ENCODE data around the gene RAB3C. TPM values are rescaled to one million over a fixed set of nuclear protein-coding genes. Genes with fewer than 3 reads are reported as not detected.

RAB3C gene
- polyA plus RNA-seq, 1 experiment: not detected

DNA sequence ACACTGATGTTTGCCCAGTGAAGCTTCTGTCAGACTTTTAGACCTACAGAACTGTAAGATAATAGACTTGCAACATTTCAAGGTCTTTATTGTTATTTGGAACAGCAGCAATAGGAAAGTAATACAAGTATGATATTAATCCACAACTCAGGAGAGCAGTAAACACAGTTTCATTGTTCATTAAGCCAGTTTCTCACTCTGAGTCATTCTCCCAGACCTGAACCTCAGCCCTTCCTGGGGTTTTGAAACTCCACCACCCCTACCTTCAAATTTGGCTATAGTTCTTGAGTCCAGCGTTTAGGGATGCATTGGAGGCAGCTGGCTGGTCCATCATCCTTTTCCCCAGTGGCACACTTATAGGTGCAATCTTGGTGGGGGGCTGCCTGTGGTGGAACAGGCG lies 203.2 kb downstream of the RAB3C start:
- peaks cover 2% of the 10 kb centered on the region for H3K27me3 ChIP-seq (ENCODE audit: control insufficient read depth, insufficient read depth, low read length)
- no peak for DNase-seq (ENCODE audit: low read depth, low spot score)
- ChIA-PET CTCF (no interaction called here), POLR2A (no interaction called here)
- H3K9me3 ChIP-seq (ENCODE audit: control insufficient read depth, insufficient read depth, low read length): no peaks in the 10 kb centered on the region
- no peak for TF ChIP-seq CTCF (IDR thresholded peaks at IDR 0.05; ENCODE audit: low read depth, low read length)
- H3K4me3 ChIP-seq (ENCODE audit: low read depth, low read length): no peak overlapping the region
- H3K27ac ChIP-seq (ENCODE audit: low read depth, low read length): no peak overlapping the region

DNA sequence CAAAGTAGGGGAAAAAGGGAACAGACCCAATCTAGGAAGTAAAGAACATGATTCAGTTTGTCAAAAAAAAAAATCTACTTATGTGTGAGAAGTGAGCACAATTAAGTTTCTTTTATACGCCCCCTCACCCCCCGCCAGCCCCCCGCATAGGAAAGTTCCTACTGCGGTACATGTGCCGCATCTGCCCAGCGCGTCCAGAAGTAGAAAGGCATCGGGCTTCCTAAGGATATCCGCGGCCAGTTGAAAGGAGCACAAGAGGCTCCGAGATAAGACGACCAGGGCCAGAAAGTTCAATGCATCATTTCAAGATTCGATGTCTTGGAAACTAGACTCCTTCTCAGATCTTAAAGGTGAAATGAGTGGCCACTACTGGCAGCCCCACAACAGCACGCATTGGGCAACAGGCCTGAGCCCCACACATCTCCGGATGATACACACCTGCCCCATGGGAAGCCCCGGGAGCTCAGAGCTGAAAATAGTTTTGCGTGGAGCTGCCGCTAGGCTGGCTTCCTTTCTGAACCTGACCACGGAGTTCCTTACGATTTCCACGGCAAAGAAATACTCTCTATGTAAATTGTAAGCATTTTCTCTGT lies 203.9 kb downstream of the RAB3C start:
- TF ChIP-seq CTCF (IDR thresholded peaks at IDR 0.05; ENCODE audit: low read depth, low read length): no peak
- POLR2A ChIA-PET: no interaction called here
- CTCF ChIA-PET: no interaction called here
- no peak overlapping the region for H3K4me3 ChIP-seq (ENCODE audit: low read depth, low read length)
- H3K27ac ChIP-seq (ENCODE audit: low read depth, low read length): no peak overlapping the region
- no peaks in the 10 kb centered on the region for H3K9me3 ChIP-seq (ENCODE audit: control insufficient read depth, insufficient read depth, low read length)
- no peak for DNase-seq (ENCODE audit: low read depth, low spot score)
- H3K27me3 ChIP-seq (ENCODE audit: control insufficient read depth, insufficient read depth, low read length): peaks cover 2% of the 10 kb centered on the region

DNA sequence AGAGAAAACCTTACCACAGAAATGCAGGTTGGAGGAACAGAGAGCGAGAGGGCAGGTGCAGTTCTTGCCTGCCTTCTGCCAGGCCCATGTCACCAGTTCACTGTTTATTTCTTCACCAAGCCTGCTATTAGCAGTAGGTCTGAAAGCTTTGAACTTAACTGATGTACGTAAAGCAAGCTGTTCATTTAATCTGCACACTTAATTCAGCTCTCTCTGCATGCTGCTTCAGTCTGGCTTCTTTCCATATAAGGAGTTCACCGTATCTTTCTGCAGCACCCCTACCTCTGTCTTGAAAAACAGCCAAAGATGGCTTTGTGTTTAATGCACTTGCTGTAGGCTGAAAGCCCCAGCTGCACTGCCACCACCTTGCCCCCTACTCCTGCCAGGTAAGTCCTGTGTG lies 205.1 kb downstream of the RAB3C start:
- no peak for DNase-seq (ENCODE audit: low read depth, low spot score)
- POLR2A ChIA-PET: no interaction called here
- CTCF ChIA-PET: no interaction called here
- Histone ChIP-seq H3K27me3 (ENCODE audit: control insufficient read depth, insufficient read depth, low read length) (peaks cover 2% of the 10 kb centered on the region), H3K4me3 (ENCODE audit: low read depth, low read length) (no peak overlapping the region), H3K9me3 (ENCODE audit: control insufficient read depth, insufficient read depth, low read length) (no peaks in the 10 kb centered on the region), H3K27ac (ENCODE audit: low read depth, low read length) (no peak overlapping the region)
- no peak for TF ChIP-seq CTCF (IDR thresholded peaks at IDR 0.05; ENCODE audit: low read depth, low read length)

- DNase-seq (ENCODE audit: low read depth, low spot score): no peak
- TF ChIP-seq CTCF (IDR thresholded peaks at IDR 0.05; ENCODE audit: low read depth, low read length): no peak
- Histone ChIP-seq H3K4me3 (ENCODE audit: low read depth, low read length) (no peak overlapping the region), H3K27me3 (ENCODE audit: control insufficient read depth, insufficient read depth, low read length) (peaks cover 1% of the 10 kb centered on the region), H3K9me3 (ENCODE audit: control insufficient read depth, insufficient read depth, low read length) (no peaks in the 10 kb centered on the region), H3K27ac (ENCODE audit: low read depth, low read length) (no peak overlapping the region)
- ChIA-PET POLR2A (no interaction called here), CTCF (no interaction called here)
Observed at GRCh38 chr5:58793888-58794657, 211.2 kb downstream of the RAB3C start.

DNA sequence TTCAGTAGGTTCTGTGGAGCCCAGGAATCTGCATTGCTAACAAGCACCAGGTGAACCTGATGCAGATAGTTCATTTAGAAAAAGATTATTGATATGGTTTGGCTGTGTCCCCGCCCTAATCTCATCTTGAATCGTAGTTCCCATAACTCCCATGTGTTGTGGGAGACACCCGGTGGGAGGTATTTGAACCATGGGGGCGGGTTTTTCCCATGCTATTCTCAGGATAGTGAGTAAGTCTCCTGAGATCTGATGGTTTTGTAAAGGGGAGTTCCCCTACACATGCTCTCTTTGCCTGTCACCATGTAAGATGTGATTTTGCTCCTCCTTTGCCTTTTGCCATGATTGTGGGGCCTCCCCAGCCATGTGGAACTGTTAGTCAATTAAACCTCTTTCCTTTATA lies 212.0 kb downstream of the RAB3C start:
- ChIA-PET CTCF (no interaction called here), POLR2A (no interaction called here)
- no peak overlapping the region for H3K4me3 ChIP-seq (ENCODE audit: low read depth, low read length)
- TF ChIP-seq CTCF (IDR thresholded peaks at IDR 0.05; ENCODE audit: low read depth, low read length): no peak
- DNase-seq (ENCODE audit: low read depth, low spot score): no peak
- no peak overlapping the region for H3K27ac ChIP-seq (ENCODE audit: low read depth, low read length)
- no peaks in the 10 kb centered on the region for H3K9me3 ChIP-seq (ENCODE audit: control insufficient read depth, insufficient read depth, low read length)
- no peaks in the 10 kb centered on the region for H3K27me3 ChIP-seq (ENCODE audit: control insufficient read depth, insufficient read depth, low read length)
